Osteocyte (in vitro differentiated cells): Measurements from ENCODE around the gene CNTNAP3B. TPM values are rescaled to one million over a fixed set of nuclear protein-coding genes. Genes with fewer than 3 reads are reported as not detected.
"Not testable (repeated sequence)": the region's sequence is repeated elsewhere in the genome, so short reads cannot be mapped to it uniquely, and the experiment has no call there.

Source experiments
- DNase-seq: peaks from one replicate; pipeline ENCODE4 v3.0.0; 2021; ENCODE audit warnings: mixed read lengths; ENCODE audit not compliant: unreplicated experiment; ENCODE audit errors: extremely low spot score
- H3K27ac Mint-ChIP-seq: one replicate; pipeline ENCODE4 v1.8.0; 2021; ENCODE audit warnings: mild to moderate bottlenecking, mixed read lengths; ENCODE audit not compliant: unreplicated experiment
- H3K27me3 Mint-ChIP-seq: one replicate; pipeline ENCODE4 v1.8.0; 2021; ENCODE audit warnings: mixed read lengths; ENCODE audit not compliant: unreplicated experiment
- H3K36me3 Mint-ChIP-seq: one replicate; pipeline ENCODE4 v1.8.0; 2021; ENCODE audit warnings: mixed read lengths; ENCODE audit not compliant: unreplicated experiment
- H3K4me1 Mint-ChIP-seq: one replicate; pipeline ENCODE4 v1.8.0; 2021; ENCODE audit warnings: mixed read lengths; ENCODE audit not compliant: unreplicated experiment
- H3K4me3 Mint-ChIP-seq: one replicate; pipeline ENCODE4 v1.8.0; 2021; ENCODE audit warnings: mild to moderate bottlenecking, moderate library complexity, mixed read lengths; ENCODE audit not compliant: unreplicated experiment
- H3K9me3 Mint-ChIP-seq: one replicate; pipeline ENCODE4 v1.8.0; 2021; ENCODE audit warnings: mixed read lengths; ENCODE audit not compliant: unreplicated experiment
- long read RNA-seq: library from polyadenylated mRNA; unstranded; transcript quantifications from one replicate; pipeline ENCODE4 v2.0.0, GENCODE V29; 2021
- total RNA-seq: library from RNA; stranded (reverse); gene quantifications from 2 replicates; pipeline ENCODE4 v1.2.1, GENCODE V29; 2021
- TF ChIP-seq, protein P1 (sequence below): fragments of 200-600 bp; sonication (generic); IDR thresholded peaks from 2 replicates; pipeline ENCODE4 v1.5.0; 2021; ENCODE audit warnings: antibody characterized with exemption, mild to moderate bottlenecking, moderate library complexity

The CNTNAP3B gene
- total RNA-seq, result 10.0 and 13.0 TPM in 2 replicates
- long read RNA-seq, partial matches to known transcripts, result 6 of 11 reads
- long read RNA-seq, other reads (novel, unspliced or antisense), result 4 of 11 reads

DNA sequence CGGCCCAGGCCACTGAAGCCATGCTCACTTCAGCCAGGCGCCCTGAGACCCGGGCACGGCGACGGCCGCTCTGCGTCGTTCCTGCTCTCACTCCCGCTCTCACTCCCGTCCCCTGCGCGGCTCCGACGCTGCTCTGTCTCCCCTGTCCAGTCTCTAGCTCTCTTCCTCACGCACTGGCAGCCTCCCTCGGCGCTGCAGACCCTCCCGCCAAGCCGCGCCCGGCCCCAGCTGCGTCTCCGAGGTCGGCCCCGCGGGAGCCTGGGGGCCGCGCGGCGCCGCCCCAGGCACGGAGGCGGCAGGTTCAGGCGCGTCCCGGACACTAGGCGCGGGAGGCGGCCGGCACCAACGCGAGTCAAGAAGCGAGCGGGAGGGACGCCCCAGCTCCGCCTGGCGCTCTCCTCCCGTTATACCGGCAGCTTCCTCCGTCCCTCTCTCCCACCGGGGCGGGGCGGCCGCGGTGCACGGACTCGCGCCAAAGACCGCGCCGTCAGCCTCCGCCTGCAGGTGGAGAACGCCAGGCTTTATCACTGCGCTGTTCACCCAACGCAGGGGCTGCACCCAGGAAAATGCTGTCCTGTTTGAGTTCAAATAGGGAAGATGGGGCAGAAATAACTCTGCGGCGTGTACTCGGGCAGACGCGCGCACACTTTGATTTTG lies at the start of gene CNTNAP3B:
CNTNAP3B (minus strand) TSS at position 354 of the 657 bp plus-strand sequence; CDS start at position 22, 332 bp downstream.
- H3K27ac Mint-ChIP-seq, H3K36me3 Mint-ChIP-seq, DNase-seq, H3K9me3 Mint-ChIP-seq: not testable (repeated sequence)
- peak within 1 kb of the TSS; percentile 75 for H3K4me3 Mint-ChIP-seq
- peaks cover 12% of the 10 kb centered on the region for H3K4me1 Mint-ChIP-seq
- peaks cover 12% of the 10 kb centered on the region for H3K27me3 Mint-ChIP-seq

DNA sequence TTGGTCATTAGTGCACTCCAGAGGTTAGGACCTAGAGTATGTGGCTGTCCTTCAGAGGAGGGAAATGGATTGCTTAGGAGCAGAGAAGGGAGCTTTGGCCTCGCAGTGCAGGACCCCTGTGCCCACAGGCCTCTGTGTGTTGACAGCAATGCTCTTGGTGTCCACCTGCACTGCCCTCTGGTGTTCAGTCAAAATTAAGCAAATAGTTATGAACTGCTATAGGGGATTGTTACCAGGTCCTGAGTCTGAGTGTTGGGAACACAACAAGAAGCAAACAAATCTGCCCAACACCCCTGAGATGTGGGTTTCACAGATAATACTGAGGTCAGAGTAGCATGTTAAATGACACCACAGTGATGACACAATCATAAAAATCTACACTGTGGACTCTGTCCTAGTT lies 31.1 kb upstream of the CNTNAP3B start:
- TF ChIP-seq, protein P1, sequence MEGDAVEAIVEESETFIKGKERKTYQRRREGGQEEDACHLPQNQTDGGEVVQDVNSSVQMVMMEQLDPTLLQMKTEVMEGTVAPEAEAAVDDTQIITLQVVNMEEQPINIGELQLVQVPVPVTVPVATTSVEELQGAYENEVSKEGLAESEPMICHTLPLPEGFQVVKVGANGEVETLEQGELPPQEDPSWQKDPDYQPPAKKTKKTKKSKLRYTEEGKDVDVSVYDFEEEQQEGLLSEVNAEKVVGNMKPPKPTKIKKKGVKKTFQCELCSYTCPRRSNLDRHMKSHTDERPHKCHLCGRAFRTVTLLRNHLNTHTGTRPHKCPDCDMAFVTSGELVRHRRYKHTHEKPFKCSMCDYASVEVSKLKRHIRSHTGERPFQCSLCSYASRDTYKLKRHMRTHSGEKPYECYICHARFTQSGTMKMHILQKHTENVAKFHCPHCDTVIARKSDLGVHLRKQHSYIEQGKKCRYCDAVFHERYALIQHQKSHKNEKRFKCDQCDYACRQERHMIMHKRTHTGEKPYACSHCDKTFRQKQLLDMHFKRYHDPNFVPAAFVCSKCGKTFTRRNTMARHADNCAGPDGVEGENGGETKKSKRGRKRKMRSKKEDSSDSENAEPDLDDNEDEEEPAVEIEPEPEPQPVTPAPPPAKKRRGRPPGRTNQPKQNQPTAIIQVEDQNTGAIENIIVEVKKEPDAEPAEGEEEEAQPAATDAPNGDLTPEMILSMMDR, result peak; percentile 59
- H3K4me1 Mint-ChIP-seq, H3K4me3 Mint-ChIP-seq, H3K27ac Mint-ChIP-seq, H3K27me3 Mint-ChIP-seq, DNase-seq, H3K9me3 Mint-ChIP-seq, H3K36me3 Mint-ChIP-seq: not testable (repeated sequence)

DNA sequence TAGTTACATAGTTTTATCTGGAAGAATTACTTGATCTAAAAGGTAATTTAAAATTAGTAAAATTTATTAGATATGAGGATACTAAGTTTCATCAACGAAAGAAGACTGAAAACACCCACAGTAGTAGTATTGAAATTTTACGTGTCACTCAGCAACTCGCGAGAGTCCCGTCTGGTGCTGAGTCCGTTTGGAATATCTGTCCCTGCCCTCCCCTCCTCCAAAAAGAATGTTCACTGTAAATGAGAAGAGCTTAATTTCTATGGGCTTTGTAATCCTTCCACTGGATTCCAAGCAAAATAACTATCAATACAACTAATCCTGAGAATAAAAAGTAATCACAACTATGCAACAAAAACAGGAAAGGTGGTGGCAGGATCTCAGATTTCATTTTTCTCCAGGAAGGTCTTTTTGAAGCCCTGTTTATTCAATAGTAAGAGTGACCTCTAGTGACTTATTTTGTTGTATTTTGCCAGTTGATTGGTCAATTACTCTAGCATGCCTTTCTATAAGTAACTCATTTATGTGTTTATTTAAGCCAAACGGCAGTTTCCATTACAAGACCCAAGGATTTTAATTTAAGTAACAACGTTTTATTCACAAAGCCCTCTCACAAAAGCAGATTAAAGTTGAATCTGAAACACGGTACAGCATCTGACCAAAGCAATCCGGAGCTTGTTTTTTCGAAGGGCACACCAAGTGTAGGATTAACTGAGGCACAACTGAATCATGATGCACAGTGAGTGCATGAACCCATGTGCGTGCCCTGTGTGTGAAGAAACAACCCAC lies 2.0 kb downstream of the CNTNAP3B start:
- Mint-ChIP-seq H3K27me3 (peaks cover 12% of the 10 kb centered on the region), H3K4me3 (peak overlapping the region; percentile 75), H3K4me1 (peaks cover 12% of the 10 kb centered on the region), H3K27ac (peak overlapping the region; percentile 75)
- H3K36me3 Mint-ChIP-seq, H3K9me3 Mint-ChIP-seq, DNase-seq: not testable (repeated sequence)
- TF ChIP-seq, protein P1, result peak; percentile 33

DNA sequence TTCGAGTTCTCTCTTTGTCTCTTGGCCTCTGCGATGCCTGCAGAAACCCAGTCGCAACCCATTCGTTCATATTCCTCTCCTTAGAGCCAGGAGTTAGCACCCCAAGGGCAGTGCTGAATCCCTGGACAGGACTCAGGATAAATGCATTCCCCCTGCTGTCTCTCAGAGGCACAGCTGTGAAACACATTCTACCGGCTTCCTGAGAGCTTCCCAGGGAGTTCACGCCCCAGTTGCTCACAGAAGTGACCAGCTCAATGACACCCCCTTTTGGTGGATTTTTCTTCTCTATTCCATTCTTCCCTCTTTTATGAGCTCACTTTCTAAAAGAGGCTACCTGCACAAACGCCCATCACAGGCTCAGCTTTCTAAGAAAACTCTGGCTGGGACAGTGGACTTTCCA lies 8.2 kb downstream of the CNTNAP3B start:
- not testable (repeated sequence) for H3K4me3 Mint-ChIP-seq, H3K9me3 Mint-ChIP-seq, H3K27me3 Mint-ChIP-seq, H3K4me1 Mint-ChIP-seq, H3K36me3 Mint-ChIP-seq, H3K27ac Mint-ChIP-seq, DNase-seq
- TF ChIP-seq, protein P1, result peak; percentile 16

DNA sequence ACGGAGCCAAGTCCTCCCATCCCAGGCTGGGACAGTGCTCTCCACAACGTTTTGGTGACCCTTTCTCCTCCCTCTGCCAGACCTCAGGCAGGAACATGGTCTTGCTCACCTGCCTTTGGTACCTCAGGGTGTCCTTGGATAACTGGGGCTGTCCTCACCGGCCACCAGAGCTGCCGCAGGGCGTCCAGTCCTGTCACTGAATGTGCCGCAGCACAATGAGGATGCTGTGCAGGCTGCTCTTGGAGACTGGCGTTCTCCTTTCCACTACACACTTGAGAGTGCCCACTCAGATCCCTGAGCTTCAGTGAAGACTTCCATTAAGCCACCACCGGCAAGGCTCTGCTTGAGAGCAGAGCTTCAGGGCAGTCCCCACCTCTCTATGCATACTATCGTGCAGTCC lies 33.3 kb downstream of the CNTNAP3B start:
- not testable (repeated sequence) for H3K36me3 Mint-ChIP-seq, H3K27ac Mint-ChIP-seq, H3K27me3 Mint-ChIP-seq, DNase-seq, H3K4me3 Mint-ChIP-seq, H3K9me3 Mint-ChIP-seq, H3K4me1 Mint-ChIP-seq

DNA sequence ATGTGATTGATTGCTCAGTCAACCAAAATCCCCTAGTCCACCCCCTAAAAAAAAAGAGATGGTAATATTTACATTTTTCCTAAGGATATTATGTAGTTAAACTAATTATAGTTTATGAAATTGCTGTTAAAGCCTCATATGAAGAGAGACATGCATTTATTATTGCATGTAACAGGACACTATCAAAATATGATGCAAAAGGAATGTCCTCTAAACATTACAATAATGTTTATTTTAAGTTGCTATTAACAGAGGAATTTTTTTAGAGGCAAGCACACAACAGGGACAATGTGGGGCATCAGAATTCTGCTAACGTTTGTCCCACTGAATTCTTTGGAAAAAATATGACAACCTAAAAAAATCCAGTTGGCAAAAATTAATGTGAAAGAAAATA lies 44.7 kb downstream of the CNTNAP3B start:
- H3K36me3 Mint-ChIP-seq, H3K4me3 Mint-ChIP-seq, H3K27me3 Mint-ChIP-seq, H3K27ac Mint-ChIP-seq, DNase-seq, H3K9me3 Mint-ChIP-seq, H3K4me1 Mint-ChIP-seq: not testable (repeated sequence)

DNA sequence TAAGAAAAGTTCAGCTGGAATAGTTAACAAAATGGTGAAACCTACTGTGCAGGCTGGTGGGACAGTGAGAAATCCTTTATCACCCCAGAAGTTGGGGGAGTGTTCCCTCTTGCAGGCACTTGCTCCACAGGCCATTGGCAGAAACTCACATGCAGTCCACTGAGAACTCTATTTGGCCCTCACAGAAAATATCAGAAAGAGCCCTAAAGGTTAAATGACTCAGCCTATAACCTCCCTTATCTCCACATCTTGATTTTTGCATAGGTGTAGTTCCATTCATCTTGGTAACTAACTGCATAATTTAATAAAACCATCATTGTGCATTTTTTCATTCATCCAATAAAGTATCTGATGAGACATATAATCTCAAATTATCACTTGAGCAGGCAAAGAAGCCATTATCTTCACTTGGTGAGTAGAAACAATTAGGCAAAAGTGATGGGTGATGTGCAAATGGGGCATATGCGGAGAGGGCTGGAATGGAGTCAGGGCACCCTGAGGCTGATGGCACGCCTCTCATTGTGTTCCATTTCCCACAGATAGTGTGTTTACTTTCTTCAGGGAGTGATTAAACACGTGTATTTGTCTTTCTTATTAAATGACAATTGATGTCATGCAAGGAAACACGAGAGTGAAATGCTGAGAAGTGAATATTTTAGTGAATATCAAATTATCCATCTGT lies 45.2 kb downstream of the CNTNAP3B start:
- not testable (repeated sequence) for H3K36me3 Mint-ChIP-seq, DNase-seq, H3K27ac Mint-ChIP-seq, H3K4me3 Mint-ChIP-seq, H3K27me3 Mint-ChIP-seq, H3K4me1 Mint-ChIP-seq, H3K9me3 Mint-ChIP-seq

DNA sequence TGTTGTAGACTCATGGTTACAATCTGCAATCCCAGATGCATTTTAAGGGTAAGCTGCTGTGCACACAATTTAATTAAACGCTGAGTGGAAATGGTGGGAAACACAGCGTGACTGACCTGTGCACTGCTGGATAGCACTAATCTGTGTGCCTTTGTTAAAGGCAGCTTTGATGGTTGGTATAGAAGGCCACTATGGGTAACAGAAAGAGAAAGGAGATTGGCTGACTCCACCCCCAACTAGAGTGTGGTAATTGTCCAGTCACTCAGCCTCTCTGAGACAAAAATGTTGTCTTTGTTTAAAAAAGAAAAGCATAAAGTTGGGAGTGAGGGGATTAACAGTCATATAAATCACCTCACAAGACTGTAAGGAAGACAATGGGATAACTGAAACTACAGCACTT lies 48.9 kb downstream of the CNTNAP3B start:
- not testable (repeated sequence) for H3K27ac Mint-ChIP-seq, H3K4me1 Mint-ChIP-seq, H3K27me3 Mint-ChIP-seq, H3K9me3 Mint-ChIP-seq, H3K4me3 Mint-ChIP-seq, H3K36me3 Mint-ChIP-seq
- peak; percentile 11 for DNase-seq

DNA sequence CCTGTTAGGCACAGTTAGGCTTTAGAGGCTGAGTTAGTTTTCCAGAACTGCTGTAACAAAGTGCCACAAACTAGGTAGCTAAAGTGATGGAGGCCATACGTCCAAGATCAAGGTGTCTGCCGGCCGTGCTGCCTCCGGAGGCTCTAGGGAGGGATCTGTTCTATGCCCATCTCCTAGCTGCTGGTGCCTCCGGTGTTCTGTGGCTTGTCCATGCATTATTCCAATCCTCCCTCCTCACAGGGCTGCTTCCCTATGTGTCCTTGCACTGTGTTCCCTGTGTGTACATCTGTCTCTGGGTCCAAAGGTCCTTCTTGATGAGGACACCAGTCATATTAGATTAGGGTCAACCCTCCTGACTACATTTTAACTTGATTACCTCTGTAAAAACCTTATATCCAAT lies 54.4 kb downstream of the CNTNAP3B start:
- not testable (repeated sequence) for H3K36me3 Mint-ChIP-seq, H3K4me1 Mint-ChIP-seq, H3K9me3 Mint-ChIP-seq

More for the DNA sequence above, 54.4 kb downstream of the CNTNAP3B start:
- not testable (repeated sequence) for H3K27me3 Mint-ChIP-seq, H3K4me3 Mint-ChIP-seq, H3K27ac Mint-ChIP-seq, DNase-seq
